ENCODE data around the gene MED4. TPM values are rescaled to one million over a fixed set of nuclear protein-coding genes. Genes with fewer than 3 reads are reported as not detected.

The MED4 gene
- total RNA-seq, 1 donor from 2014 or later = 39.6 TPM

- DNase-seq (ENCODE audit: low spot score) = no peak
- intact Hi-C loops (cut with DNase I) = no loop called here
Observed at GRCh38 chr13:48043789-48044503, 51.0 kb downstream of the MED4 start.

- DNase-seq (ENCODE audit: low spot score) = no peak
- intact Hi-C loops (cut with DNase I) = no loop called here
Observed at GRCh38 chr13:48042894-48043293, 52.0 kb downstream of the MED4 start.

GRCh38 chr13:48040896-48041295 lies 54.0 kb downstream of the MED4 start:
- DNase-seq (ENCODE audit: low spot score) = no peak
- intact Hi-C loops (cut with DNase I) = no loop called here

DNA sequence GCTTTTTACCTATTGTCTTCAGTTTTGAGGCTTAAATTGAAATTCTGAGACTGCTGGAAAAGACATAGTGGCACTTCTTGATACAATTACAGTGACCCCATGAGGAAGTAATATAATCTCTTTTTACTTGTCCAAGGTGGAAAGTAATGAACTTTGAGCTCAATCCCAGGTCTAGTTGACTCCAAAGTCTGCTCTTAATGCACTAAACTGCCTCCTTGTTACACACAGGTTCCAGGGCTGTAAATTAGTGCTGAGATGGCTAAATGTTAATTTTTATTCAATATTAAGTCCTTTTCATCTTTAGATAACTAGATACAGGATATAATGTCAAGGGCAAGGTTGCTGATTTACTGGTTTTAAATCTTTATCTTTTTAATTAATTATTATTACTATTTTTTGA lies 54.9 kb downstream of the MED4 start:
- DNase-seq (ENCODE audit: low spot score) = no peak
- intact Hi-C loops (cut with DNase I) = no loop called here

DNA sequence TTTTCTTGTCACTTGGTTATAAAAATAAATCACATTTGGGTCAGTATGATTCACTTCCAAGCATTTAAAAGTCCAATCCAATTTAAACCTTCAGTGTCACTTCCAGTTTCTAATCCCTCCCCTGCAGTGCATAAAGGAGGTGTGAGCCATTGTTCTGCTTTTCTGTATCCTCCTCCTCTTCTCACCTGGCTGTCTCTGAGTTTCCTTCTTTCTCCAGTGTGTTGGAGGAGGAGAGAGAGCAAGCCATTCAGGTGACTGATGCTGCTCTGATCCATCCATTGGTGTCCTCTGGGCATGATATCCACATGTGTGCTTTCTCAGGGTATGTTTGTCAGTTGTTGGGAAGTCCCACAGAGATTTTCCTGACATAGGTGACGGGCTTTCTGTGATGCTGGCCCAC lies 56.1 kb downstream of the MED4 start:
- intact Hi-C loops (cut with DNase I) = loop anchor here (5.0 kb wide), 1 partner anchor 36 kb away; the partner anchor contains the start of gene SUCLA2
- no peak for DNase-seq (ENCODE audit: low spot score)

- intact Hi-C loops (cut with DNase I) = loop anchor here (5.0 kb wide), 1 partner anchor 35 kb away; the partner anchor contains the start of gene SUCLA2
- DNase-seq (ENCODE audit: low spot score) = peak; percentile 97
Observed at GRCh38 chr13:48037346-48038173, 57.3 kb downstream of the MED4 start, which contains the start of gene NUDT15. TSS of gene NUDT15 (plus strand) at chr13:48037726. CDS start at chr13:48037747, 21 bp downstream.

DNA sequence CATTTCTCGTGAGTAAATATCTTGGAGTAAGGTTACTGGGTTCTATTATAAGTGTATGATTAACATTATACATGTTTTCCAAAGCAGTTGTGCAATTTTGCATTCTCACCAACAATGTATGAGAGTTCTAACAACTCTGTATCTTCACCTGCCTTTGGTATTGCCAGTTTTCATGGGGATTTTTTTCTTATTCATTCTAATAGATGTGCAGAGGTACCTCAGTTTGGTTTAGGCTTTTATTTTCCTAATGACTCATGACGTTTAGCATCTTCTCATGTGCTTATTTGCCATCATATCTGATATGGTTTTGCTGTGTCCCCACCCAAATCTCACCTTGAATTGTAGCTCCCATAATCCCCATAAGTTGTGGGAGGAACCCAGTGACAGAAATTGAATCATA lies 65.0 kb downstream of the MED4 start:
- intact Hi-C loops (cut with DNase I) = no loop called here

GRCh38 chr13:48028066-48028465 lies 66.8 kb downstream of the MED4 start:
- no peak for DNase-seq (ENCODE audit: low spot score)
- intact Hi-C loops (cut with DNase I) = no loop called here

More for the DNA sequence above, 65.0 kb downstream of the MED4 start:
- no peak for DNase-seq (ENCODE audit: low spot score)

Other genes with a start within 250 kb of the MED4 start
- 100 TPM for gene SUCLA2, start 93.8 kb downstream of the MED4 start, total RNA-seq
- gene NUDT15, start 57.4 kb downstream of the MED4 start, total RNA-seq = 8.4 TPM
- 386 TPM for gene ITM2B, start 138.1 kb upstream of the MED4 start, total RNA-seq
- gene RB1, start 208.6 kb upstream of the MED4 start, total RNA-seq = 27.6 TPM

Data from cardiac septum (tissue), 1 donor.